Stimulated activated naive B cell treated with anti-CD40 and anti-IgM and Interleukin-4, amounts not matched to agents 10 μg/mL and 1 μg/mL and 100 μg/mL, for 72 hours (primary cell): ENCODE results near the gene MIA2.
"Not testable (repeated sequence)": the region's sequence is repeated elsewhere in the genome, so short reads cannot be mapped to it uniquely, and the experiment has no call there.

Experiments used
- ATAC-seq, 2 donors: fragments of 150-1000 bp; cut with Tn5 transposase; replicated peaks; 2 replicates each; pipeline ENCODE4 v1.10.0; 2021; ENCODE audit warnings: moderate library complexity in 1 of 2
- DNase-seq: peaks from one replicate; pipeline ENCODE4 v3.0.0; 2021
- H3K27ac Mint-ChIP-seq: one replicate; pipeline ENCODE4 v1.8.0; 2022; ENCODE audit warnings: mild to moderate bottlenecking, mixed read lengths
- H3K27me3 Mint-ChIP-seq, 2 donors: one replicate each; pipeline ENCODE4 v1.8.0; 2022; ENCODE audit warnings: mixed read lengths in 2 of 2
- H3K36me3 Mint-ChIP-seq, 2 donors: one replicate each; pipeline ENCODE4 v1.8.0; 2022; ENCODE audit warnings: mixed read lengths in 2 of 2, mild to moderate bottlenecking in 1 of 2
- H3K4me1 Mint-ChIP-seq, 2 donors: one replicate each; pipeline ENCODE4 v1.8.0; 2022; ENCODE audit warnings: mixed read lengths in 2 of 2, mild to moderate bottlenecking in 1 of 2
- H3K4me3 Mint-ChIP-seq, 2 donors: one replicate each; pipeline ENCODE4 v1.8.0; 2022; ENCODE audit warnings: mild to moderate bottlenecking in 2 of 2, mixed read lengths in 2 of 2, moderate library complexity in 1 of 2
- H3K9me3 Mint-ChIP-seq, 2 donors: one replicate each; pipeline ENCODE4 v1.8.0; 2022; ENCODE audit warnings: mixed read lengths in 2 of 2, mild to moderate bottlenecking in 1 of 2

The MIA2 gene, protein sequence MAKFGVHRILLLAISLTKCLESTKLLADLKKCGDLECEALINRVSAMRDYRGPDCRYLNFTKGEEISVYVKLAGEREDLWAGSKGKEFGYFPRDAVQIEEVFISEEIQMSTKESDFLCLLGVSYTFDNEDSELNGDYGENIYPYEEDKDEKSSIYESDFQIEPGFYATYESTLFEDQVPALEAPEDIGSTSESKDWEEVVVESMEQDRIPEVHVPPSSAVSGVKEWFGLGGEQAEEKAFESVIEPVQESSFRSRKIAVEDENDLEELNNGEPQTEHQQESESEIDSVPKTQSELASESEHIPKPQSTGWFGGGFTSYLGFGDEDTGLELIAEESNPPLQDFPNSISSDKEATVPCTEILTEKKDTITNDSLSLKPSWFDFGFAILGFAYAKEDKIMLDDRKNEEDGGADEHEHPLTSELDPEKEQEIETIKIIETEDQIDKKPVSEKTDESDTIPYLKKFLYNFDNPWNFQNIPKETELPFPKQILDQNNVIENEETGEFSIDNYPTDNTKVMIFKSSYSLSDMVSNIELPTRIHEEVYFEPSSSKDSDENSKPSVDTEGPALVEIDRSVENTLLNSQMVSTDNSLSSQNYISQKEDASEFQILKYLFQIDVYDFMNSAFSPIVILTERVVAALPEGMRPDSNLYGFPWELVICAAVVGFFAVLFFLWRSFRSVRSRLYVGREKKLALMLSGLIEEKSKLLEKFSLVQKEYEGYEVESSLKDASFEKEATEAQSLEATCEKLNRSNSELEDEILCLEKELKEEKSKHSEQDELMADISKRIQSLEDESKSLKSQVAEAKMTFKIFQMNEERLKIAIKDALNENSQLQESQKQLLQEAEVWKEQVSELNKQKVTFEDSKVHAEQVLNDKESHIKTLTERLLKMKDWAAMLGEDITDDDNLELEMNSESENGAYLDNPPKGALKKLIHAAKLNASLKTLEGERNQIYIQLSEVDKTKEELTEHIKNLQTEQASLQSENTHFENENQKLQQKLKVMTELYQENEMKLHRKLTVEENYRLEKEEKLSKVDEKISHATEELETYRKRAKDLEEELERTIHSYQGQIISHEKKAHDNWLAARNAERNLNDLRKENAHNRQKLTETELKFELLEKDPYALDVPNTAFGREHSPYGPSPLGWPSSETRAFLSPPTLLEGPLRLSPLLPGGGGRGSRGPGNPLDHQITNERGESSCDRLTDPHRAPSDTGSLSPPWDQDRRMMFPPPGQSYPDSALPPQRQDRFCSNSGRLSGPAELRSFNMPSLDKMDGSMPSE (N-terminal part only)

DNA sequence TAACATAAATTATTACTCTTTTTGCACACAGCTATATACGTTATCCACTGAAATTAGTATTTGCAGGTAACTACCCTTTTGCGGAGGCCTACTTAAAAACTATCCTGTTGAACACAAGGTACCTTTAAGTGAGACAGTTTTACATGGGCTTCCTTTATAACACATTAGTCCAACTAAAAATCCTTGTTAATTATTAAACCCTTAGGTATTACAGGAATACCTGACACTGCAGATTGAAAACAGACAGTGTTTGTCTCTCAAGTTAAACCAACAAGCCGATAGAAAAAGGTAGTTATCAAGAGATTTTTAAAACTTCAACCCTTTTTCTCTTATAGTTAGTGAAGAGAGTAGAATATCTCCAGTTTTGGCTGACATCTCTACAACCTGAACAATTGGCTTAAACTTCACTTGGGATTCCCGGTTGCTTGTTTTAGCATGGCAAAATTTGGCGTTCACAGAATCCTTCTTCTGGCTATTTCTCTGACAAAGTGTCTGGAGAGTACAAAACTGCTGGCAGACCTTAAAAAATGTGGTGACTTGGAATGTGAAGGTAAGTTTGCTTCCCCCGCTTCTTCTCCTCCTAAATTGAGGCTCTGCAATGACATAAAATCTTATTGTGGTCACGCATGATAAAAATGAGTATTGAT, at the start of gene MIA2:
MIA2 (plus strand) TSS at position 236 of the 647 bp plus-strand sequence; CDS start at position 436, 200 bp downstream.
- Mint-ChIP-seq H3K4me1 (no peaks in the 10 kb centered on the region), H3K4me3 (no peak within 1 kb of the TSS), H3K36me3 (no peaks in the 10 kb centered on the region), H3K27me3 (no peaks in the 10 kb centered on the region), H3K27ac (no peak within 1 kb of the TSS), H3K9me3 (no peaks in the 10 kb centered on the region)
- no peak for ATAC-seq
- DNase-seq, result no peak

DNA sequence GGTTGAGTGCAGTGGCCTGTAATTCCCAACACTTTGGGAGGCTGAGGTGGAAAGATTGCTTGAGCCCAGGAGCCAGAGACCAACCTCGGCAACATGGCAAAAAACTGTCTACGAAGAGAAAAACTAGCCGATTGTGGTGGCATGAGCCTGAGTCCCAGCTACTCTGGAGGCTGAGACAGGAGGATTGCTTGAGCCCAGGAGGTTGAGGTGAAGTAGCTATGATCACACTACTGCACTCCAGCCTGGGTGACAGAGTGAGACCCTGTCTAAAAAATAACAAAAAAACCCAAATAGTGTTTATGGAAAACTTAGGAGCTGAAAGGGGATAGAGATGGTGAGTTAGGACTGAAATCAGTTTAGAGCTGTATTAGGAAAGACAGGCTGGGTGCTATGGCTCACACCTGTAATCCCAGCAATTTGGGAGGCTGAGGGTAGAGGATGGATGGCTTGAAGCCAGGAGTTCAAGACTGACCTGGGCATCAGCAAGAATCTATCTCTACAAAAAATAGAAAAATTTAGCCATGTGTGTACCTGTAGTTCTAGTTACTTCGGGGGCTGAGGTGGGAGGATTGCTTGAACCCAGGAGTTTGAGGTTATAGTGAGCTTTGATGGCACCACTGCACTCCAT, 49.0 kb upstream of the MIA2 start:
- H3K36me3 Mint-ChIP-seq, result peaks cover 22 to 43% of the 10 kb centered on the region in 2 donors
- H3K9me3 Mint-ChIP-seq, result no peaks in the 10 kb centered on the region
- H3K27ac Mint-ChIP-seq, result peak overlapping the region; percentile 42
- H3K4me1 Mint-ChIP-seq, result peaks cover 5 to 9% of the 10 kb centered on the region in 2 donors
- ATAC-seq (no peak), DNase-seq (no peak)
- H3K4me3 Mint-ChIP-seq, result no peak overlapping the region
- no peaks in the 10 kb centered on the region for H3K27me3 Mint-ChIP-seq

DNA sequence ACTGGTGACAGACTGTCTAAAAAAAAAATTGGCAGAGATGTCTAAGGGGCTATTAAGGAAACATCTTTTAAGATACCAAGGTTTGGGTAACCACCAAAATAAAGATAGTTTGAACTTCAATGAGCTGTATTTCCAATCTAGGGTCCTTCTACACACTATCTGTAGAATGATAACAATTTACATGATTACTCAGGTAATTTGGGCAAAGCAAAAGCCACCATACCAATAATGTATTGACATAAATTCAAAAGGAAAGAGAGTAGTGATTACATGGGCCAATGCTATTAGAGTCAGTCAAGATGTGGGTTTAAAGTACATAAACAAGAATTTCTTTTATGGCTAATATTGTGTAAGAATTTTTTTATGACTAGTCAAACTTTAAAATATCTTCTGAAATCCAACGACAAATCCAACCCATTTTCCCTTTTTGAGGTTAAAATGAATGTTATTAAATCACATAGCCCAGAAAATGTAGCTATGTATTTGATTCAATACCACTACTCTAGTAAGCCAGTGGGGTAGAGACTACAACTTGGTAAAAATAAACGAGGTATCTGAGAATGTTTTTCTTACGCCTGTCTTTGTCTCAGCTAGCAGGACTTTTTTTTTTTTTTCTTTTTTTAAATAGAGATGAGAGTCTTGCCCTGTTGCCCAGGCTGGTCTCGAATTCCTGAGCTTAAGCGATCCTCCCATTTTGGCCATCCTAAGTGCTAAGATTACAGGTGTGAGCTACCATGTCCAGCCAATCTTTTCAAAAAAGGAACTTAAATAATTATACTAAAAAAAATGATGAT, 48.3 kb upstream of the MIA2 start:
- H3K4me3 Mint-ChIP-seq, result no peak overlapping the region
- H3K4me1 Mint-ChIP-seq, result peaks cover 5 to 9% of the 10 kb centered on the region in 2 donors
- no peak for ATAC-seq
- no peaks in the 10 kb centered on the region for H3K27me3 Mint-ChIP-seq
- H3K9me3 Mint-ChIP-seq, result no peaks in the 10 kb centered on the region
- H3K27ac Mint-ChIP-seq, result peak overlapping the region; percentile 32
- peaks cover 24 to 45% of the 10 kb centered on the region in 2 donors for H3K36me3 Mint-ChIP-seq
- no peak for DNase-seq

DNA sequence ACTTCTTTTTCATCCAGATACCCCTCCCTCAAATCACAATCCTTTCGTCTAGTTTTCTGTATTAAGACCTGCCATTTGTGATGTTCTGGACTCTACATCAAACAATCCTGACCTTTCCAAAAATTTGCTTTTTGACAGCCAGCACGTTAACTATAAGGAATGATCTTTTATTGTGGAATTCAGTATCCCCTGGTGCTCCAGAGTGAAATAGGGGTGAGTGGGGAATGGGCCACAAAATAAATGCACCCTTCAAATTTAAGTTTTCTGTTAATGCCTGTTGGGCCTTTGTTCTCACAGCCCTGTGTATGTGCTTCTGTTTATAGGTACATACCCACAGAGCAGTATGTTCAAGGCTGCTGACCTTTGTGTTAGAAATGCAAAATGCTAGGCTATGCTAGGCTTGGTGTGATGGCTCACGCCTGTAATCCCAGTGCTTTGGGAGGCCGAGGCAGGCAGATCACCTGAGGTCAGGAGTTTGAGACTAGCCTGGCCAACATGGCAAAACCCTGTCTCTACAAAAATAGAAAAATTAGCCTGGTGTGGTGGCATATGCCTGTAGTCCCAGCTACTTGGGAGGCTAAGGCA, 46.7 kb upstream of the MIA2 start:
- Mint-ChIP-seq H3K27ac (no peak overlapping the region), H3K4me3 (no peak overlapping the region), H3K4me1 (peaks cover 5 to 9% of the 10 kb centered on the region in 2 donors), H3K9me3 (no peaks in the 10 kb centered on the region), H3K36me3 (peaks cover 30 to 55% of the 10 kb centered on the region in 2 donors), H3K27me3 (no peaks in the 10 kb centered on the region)
- DNase-seq, result no peak
- ATAC-seq, result peak in 1 of 2 donors; percentile 23

DNA sequence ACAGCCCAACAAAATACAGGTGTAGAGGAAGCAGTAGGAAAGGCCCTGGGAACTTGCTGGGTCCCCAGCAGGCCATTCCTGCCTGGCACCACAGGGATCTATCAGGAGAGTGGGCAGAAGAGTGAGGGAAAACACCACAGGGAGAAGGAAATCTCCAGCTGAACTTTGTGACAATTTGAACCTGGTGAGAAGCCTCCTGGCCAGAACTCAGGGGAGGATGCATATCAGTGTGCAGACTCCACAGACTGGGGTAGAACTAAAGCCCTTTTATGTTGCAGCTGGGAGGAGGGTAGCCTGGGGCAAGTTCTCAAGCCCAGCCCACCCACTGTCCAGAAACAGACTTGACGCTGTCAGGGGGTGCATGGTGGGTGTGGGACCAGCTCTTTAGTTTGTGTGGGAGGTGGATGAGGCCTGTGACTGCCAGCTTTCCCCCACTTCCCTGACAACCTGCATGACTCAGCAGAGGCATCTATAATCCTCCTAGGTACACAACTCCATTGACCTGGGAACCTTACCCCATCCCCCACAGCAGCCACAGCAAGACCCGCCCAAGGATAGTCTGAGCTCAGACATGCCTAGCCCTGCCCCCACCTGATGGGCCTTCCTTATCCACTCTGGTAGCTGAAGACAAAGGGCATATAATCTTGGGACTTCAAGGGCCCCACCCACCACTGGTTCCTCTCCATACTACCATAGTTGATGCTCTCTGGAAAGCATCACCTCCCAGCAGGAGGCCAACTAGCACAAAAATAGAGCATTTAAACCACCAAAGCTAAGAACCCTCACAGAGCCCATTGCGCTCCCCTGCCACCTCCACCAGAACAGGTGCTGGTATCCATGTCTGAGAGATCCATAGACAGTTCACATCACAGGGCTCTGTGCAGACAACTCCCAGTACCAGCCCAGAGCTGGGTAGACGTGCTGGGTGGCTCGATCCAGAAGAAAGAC, 29.8 kb upstream of the MIA2 start:
- Mint-ChIP-seq H3K4me1 (no peaks in the 10 kb centered on the region), H3K4me3 (no peak overlapping the region), H3K9me3 (no peaks in the 10 kb centered on the region), H3K27ac (no peak overlapping the region), H3K36me3 (no peaks in the 10 kb centered on the region), H3K27me3 (no peaks in the 10 kb centered on the region)
- DNase-seq (no peak), ATAC-seq (no peak)

DNA sequence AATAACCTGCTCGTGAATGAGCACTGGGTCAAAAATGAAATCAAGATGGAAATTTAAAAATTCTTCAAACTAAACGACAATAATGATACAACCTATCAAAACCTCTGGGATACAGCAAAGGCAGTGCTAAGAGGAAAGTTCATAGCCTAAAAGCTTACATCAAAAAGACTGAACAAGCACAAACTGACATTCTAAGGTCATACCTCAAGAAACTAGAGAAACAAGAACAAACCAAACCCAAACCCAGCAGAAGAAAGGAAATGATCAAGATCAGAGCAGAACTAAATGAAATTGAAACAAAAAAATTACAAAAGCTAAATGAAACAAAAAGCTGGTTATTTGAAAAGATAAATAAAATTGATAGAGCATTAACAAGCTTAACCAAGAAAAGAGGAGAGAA, 26.3 kb upstream of the MIA2 start:
- H3K27ac Mint-ChIP-seq, H3K4me1 Mint-ChIP-seq, H3K36me3 Mint-ChIP-seq, H3K27me3 Mint-ChIP-seq, ATAC-seq, DNase-seq, H3K9me3 Mint-ChIP-seq, H3K4me3 Mint-ChIP-seq: not testable (repeated sequence)

DNA sequence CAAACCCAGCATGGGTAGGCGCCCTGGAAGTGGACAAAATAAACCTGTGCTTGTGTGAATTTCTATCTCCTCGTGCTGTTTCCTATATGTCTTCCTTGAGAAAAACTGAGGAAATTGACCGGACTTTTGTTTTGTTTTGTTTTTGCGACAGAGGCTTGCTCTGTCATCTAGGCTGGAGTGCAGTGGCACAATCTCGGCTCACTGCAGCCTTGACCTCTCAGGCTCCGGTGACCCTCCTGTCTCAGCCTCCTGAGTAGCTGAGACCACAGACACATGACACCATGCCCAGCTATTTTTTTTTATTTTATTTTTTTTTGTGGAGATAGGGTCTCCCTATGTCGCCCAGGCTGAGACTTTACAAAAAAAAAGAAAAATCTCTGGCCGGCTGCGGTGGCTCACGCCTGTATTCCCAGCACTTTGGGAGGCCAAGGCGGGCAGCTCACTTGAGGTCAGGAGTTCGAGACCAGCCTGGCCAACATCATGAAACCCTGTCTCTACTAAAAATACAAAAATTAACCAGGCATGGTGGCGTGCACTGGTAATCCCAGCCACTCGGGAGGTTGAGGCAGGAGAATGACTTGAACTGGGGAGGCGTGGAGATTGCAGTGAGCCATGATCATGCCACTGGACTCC, 22.5 kb upstream of the MIA2 start:
- no peaks in the 10 kb centered on the region for H3K27me3 Mint-ChIP-seq
- H3K36me3 Mint-ChIP-seq, result no peaks in the 10 kb centered on the region
- no peak overlapping the region for H3K4me3 Mint-ChIP-seq
- no peak for DNase-seq
- H3K9me3 Mint-ChIP-seq, result no peaks in the 10 kb centered on the region
- no peaks in the 10 kb centered on the region for H3K4me1 Mint-ChIP-seq
- no peak overlapping the region for H3K27ac Mint-ChIP-seq
- no peak for ATAC-seq

DNA sequence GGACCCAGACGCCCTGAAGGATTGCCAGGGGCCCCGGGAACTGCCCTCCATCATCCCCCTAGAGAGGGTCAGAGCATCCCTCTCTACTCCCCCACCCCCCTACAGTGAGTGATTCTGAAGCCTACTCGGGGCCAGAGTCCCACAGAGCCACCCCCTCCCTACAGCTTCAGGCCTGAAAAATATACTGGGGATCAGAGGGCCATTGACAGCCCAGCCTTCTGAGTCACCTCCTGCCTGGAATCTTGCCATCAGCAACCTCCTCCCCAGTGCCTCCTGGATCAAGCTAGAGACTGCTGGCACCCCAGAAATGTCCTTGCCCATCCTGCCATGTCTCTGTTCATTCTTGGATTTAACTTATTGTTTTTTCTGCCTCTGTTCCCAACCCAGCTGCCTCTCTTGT, 21.7 kb upstream of the MIA2 start:
- Mint-ChIP-seq H3K36me3 (no peaks in the 10 kb centered on the region), H3K4me1 (peaks cover 0 to 2% of the 10 kb centered on the region in 2 donors), H3K9me3 (no peaks in the 10 kb centered on the region), H3K27ac (no peak overlapping the region), H3K4me3 (no peak overlapping the region), H3K27me3 (no peaks in the 10 kb centered on the region)
- no peak for ATAC-seq
- DNase-seq, result no peak

DNA sequence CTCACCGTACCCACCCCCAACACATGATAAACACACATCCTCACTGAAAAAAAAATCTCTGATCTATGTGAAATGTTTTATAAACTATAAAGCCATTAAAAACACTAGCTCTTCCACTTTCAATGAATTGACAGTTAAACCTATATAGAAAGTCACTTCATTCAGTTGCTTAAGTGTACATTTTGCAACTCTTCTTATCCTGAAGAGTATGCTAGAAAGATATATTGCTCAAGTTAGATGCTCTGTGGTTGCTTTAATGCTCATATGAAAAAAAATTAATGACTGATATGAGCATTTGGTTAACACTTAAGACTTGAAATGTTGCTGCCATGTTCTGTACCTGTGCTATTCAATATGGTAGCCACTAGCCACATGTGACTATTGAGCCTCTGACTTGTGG, 21.0 kb upstream of the MIA2 start:
- no peak overlapping the region for H3K4me3 Mint-ChIP-seq
- H3K27me3 Mint-ChIP-seq, result no peaks in the 10 kb centered on the region
- H3K27ac Mint-ChIP-seq, result no peak overlapping the region
- peaks cover 3 to 6% of the 10 kb centered on the region in 2 donors for H3K4me1 Mint-ChIP-seq
- H3K9me3 Mint-ChIP-seq, result no peaks in the 10 kb centered on the region
- H3K36me3 Mint-ChIP-seq, result no peaks in the 10 kb centered on the region
- DNase-seq (no peak), ATAC-seq (no peak)

DNA sequence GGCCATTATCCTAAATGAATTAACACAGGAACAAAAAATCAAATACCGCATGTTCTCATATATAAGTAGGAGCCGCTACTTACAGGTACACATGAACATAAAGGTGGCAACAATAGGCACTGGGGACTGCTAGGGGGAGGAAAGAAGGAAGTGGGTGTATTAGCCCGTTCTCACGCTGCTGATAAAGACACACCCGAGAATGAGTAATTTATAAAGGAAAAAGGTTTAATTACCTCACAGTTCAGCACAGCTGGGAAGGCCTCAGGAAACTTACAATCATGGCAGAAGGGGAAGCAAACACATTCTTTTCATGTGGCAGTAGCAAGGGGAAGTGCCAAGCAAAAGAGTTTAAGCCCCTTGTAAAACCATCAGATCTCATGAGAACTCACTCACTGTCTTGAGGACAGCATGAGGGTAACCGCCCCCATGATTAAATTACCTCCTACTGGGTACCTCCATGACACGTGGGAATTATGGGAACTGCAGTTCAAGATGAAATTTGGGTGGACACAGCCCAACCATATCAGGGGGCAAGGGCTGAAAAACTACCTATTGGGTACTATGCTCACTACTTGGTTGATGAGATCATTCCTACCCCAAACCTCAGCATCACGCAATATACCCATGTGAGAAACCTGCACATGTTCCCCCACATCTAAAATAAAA, 16.4 kb upstream of the MIA2 start:
- H3K36me3 Mint-ChIP-seq, result no peaks in the 10 kb centered on the region
- H3K27ac Mint-ChIP-seq, result no peak overlapping the region
- no peak for DNase-seq
- no peak overlapping the region for H3K4me3 Mint-ChIP-seq
- H3K4me1 Mint-ChIP-seq, result peaks cover 6 to 7% of the 10 kb centered on the region in 2 donors
- no peaks in the 10 kb centered on the region for H3K9me3 Mint-ChIP-seq
- ATAC-seq, result no peak
- H3K27me3 Mint-ChIP-seq, result no peaks in the 10 kb centered on the region

DNA sequence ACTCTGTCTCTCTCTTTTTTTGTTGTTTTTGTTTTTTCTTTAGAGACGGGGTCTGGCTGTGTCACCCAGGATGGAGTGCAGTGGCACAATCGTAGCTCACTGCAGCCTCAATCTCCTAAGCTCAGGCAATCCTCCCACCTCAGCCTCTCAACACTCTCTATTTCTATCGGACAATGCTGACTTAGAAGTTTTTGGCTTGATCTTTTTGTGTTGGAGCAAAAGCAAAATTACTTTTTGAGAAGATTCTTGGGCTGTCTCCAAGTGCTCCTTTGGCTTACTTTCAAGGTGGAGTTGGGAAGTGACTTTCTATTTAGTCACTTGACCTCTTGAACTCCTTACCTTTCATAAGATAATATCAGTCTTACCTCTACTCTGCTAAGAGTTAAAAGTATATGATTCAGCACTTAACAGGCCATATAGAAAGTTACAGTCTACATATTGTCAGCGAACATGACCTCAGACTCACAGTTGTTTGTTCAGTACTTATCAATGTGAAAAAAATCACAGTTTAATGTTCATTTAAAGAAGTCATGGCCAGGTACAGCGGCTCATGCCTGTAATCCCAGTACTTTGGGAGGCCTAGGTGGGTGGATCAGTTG, 15.4 kb upstream of the MIA2 start:
- H3K27me3 Mint-ChIP-seq, result peaks cover 0 to 4% of the 10 kb centered on the region in 2 donors
- DNase-seq, result no peak
- ATAC-seq, result no peak
- peaks cover 6 to 7% of the 10 kb centered on the region in 2 donors for H3K4me1 Mint-ChIP-seq
- H3K4me3 Mint-ChIP-seq, result no peak overlapping the region
- H3K27ac Mint-ChIP-seq, result no peak overlapping the region
- H3K9me3 Mint-ChIP-seq, result no peaks in the 10 kb centered on the region
- H3K36me3 Mint-ChIP-seq, result no peaks in the 10 kb centered on the region
